H9 (cell line): Measurements from ENCODE around the gene FARP1. TPM values are rescaled to one million over a fixed set of nuclear protein-coding genes. Genes with fewer than 3 reads are reported as not detected.

Experiments used
- DNase-seq: peaks from one replicate; pipeline ENCODE4 v3.0.0-alpha.2; 2017
- H2AFZ ChIP-seq: one replicate; pipeline ENCODE4 v1.6.1; 2013; ENCODE audit warnings: mild to moderate bottlenecking, low read length, control low read depth, moderate library complexity
- H2AK5ac ChIP-seq: 2 replicates; pipeline ENCODE4 v1.6.1; 2013; ENCODE audit warnings: low read length, control low read depth, mixed read lengths; ENCODE audit not compliant: insufficient read length
- H2BK120ac ChIP-seq: one replicate; pipeline ENCODE4 v1.6.1; 2013; ENCODE audit warnings: low read depth, mild to moderate bottlenecking, low read length, control low read depth, inconsistent platforms; ENCODE audit not compliant: poor library complexity, severe bottlenecking
- H2BK12ac ChIP-seq: 2 replicates; pipeline ENCODE4 v1.6.1; 2013; ENCODE audit warnings: low read length, control low read depth, mixed read lengths, low read depth; ENCODE audit not compliant: insufficient read length
- H2BK15ac ChIP-seq: 2 replicates; pipeline ENCODE4 v1.6.1; 2013; ENCODE audit warnings: low read depth, low read length, control low read depth
- H2BK20ac ChIP-seq: one replicate; pipeline ENCODE4 v1.6.1; 2013; ENCODE audit warnings: low read depth, mild to moderate bottlenecking, low read length, control low read depth, inconsistent platforms; ENCODE audit not compliant: poor library complexity, severe bottlenecking
- H2BK5ac ChIP-seq: 2 replicates; pipeline ENCODE4 v1.6.1; 2013; ENCODE audit warnings: low read length, control low read depth, mixed read lengths; ENCODE audit not compliant: insufficient read length
- H3K14ac ChIP-seq: 2 replicates; pipeline ENCODE4 v1.6.1; 2013; ENCODE audit warnings: low read length, control low read depth; ENCODE audit not compliant: insufficient read depth
- H3K18ac ChIP-seq: 2 replicates; pipeline ENCODE4 v1.6.1; 2013; ENCODE audit warnings: low read depth, mild to moderate bottlenecking, mixed read lengths, low read length, control low read depth; ENCODE audit not compliant: insufficient read length
- H3K23ac ChIP-seq: 2 replicates; pipeline ENCODE4 v1.6.1; 2013; ENCODE audit warnings: low read length, control low read depth, mixed read lengths, low read depth; ENCODE audit not compliant: insufficient read length
- H3K23me2 ChIP-seq: 2 replicates; pipeline ENCODE4 v1.6.1; 2013; ENCODE audit warnings: low read depth, mild to moderate bottlenecking, mixed read lengths, low read length, control low read depth; ENCODE audit not compliant: insufficient read length, poor library complexity, severe bottlenecking
- H3K27ac ChIP-seq: 2 replicates; pipeline ENCODE4 v1.5.1; 2013; ENCODE audit warnings: low read length, control low read depth, mixed read lengths, low read depth; ENCODE audit not compliant: insufficient read length
- H3K27me3 ChIP-seq: 2 replicates; pipeline ENCODE4 v1.6.1; 2013; ENCODE audit warnings: low read length, control low read depth, inconsistent platforms; ENCODE audit not compliant: insufficient read depth
- H3K4ac ChIP-seq: 2 replicates; pipeline ENCODE4 v1.6.1; 2013; ENCODE audit warnings: low read depth, mild to moderate bottlenecking, control low read depth, inconsistent platforms, low read length, moderate library complexity
- H3K4me1 ChIP-seq: 2 replicates; pipeline ENCODE4 v1.6.1; 2013; ENCODE audit warnings: low read length, control low read depth, inconsistent platforms; ENCODE audit not compliant: insufficient read depth
- H3K4me2 ChIP-seq: 2 replicates; pipeline ENCODE4 v1.6.1; 2013; ENCODE audit warnings: low read length, control low read depth, mixed read lengths; ENCODE audit not compliant: insufficient read length, insufficient read depth
- H3K56ac ChIP-seq: 2 replicates; pipeline ENCODE4 v1.6.1; 2013; ENCODE audit warnings: low read depth, mild to moderate bottlenecking, mixed read lengths, low read length, control low read depth; ENCODE audit not compliant: insufficient read length
- H3K79me1 ChIP-seq: 2 replicates; pipeline ENCODE4 v1.6.1; 2013; ENCODE audit warnings: low read depth, mild to moderate bottlenecking, moderate library complexity, low read length, control low read depth, inconsistent platforms; ENCODE audit not compliant: insufficient read depth, poor library complexity, severe bottlenecking
- H3K79me2 ChIP-seq: 2 replicates; pipeline ENCODE4 v1.6.1; 2013; ENCODE audit warnings: low read length, control low read depth, inconsistent platforms; ENCODE audit not compliant: insufficient read depth
- H3K9ac ChIP-seq: 2 replicates; pipeline ENCODE4 v1.6.1; 2013; ENCODE audit warnings: low read length, control low read depth, mixed read lengths; ENCODE audit not compliant: insufficient read length; ENCODE audit errors: extremely low read depth
- H3K9me3 ChIP-seq: one replicate; pipeline ENCODE4 v1.6.1; 2013; ENCODE audit warnings: low read depth, low read length, inconsistent platforms; ENCODE audit not compliant: control insufficient read depth
- H3T11ph ChIP-seq: one replicate; pipeline ENCODE4 v1.6.1; 2013; ENCODE audit warnings: mild to moderate bottlenecking, low read length, control low read depth, inconsistent platforms
- H4K20me1 ChIP-seq: one replicate; pipeline ENCODE4 v1.6.1; 2013; ENCODE audit not compliant: control insufficient read depth, insufficient read length, insufficient read depth
- H4K5ac ChIP-seq: 2 replicates; pipeline ENCODE4 v1.6.1; 2013; ENCODE audit warnings: low read depth, mild to moderate bottlenecking, mixed read lengths, low read length, control low read depth; ENCODE audit not compliant: insufficient read length
- H4K8ac ChIP-seq: replicated peaks from 2 replicates; pipeline ENCODE4 v1.6.1; 2013; ENCODE audit warnings: low read length, control low read depth, mixed read lengths, low read depth; ENCODE audit not compliant: insufficient read length
- H4K91ac ChIP-seq: 2 replicates; pipeline ENCODE4 v1.6.1; 2013; ENCODE audit warnings: low read depth, mild to moderate bottlenecking, moderate library complexity, mixed read lengths, low read length, control low read depth; ENCODE audit not compliant: insufficient read length
- H3K27ac Mint-ChIP-seq, 3 experiments: 2 replicates in 2 of 3; 3 replicates in 1 of 3; pipeline ENCODE4 v1.8.0; 2020 to 2021; ENCODE audit warnings: mixed read lengths in 3 of 3, mild to moderate bottlenecking in 1 of 3, moderate library complexity in 1 of 3
- H3K27me3 Mint-ChIP-seq: 2 replicates; pipeline ENCODE4 v1.8.0; 2021; ENCODE audit warnings: low read depth, mild to moderate bottlenecking, moderate library complexity, mixed read lengths
- H3K36me3 Mint-ChIP-seq, 3 experiments: 2 replicates in 2 of 3; 3 replicates in 1 of 3; pipeline ENCODE4 v1.8.0; 2020 to 2021; ENCODE audit warnings: low read depth in 3 of 3, mixed read lengths in 3 of 3; ENCODE audit not compliant: insufficient read depth in 1 of 3
- H3K4me1 Mint-ChIP-seq, 2 experiments: 2 replicates each; pipeline ENCODE4 v1.8.0; 2020; ENCODE audit warnings: mixed read lengths in 2 of 2
- H3K4me3 Mint-ChIP-seq, 2 experiments: 2 replicates in 1 of 2; 3 replicates in 1 of 2; pipeline ENCODE4 v1.8.0; 2020 to 2021; ENCODE audit warnings: mild to moderate bottlenecking in 2 of 2, mixed read lengths in 2 of 2, moderate library complexity in 1 of 2
- H3K9me3 Mint-ChIP-seq, 2 experiments: 2 replicates in 1 of 2; 3 replicates in 1 of 2; pipeline ENCODE4 v1.8.0; 2020; ENCODE audit warnings: mild to moderate bottlenecking in 2 of 2, mixed read lengths in 2 of 2, moderate library complexity in 1 of 2
- CTCF ChIP-seq: fragments of 200-600 bp; sonication (generic); conservative IDR thresholded peaks from 3 replicates; pipeline ENCODE4 v1.8.0; 2021; ENCODE audit warnings: antibody characterized with exemption, mild to moderate bottlenecking
- WGBS: extraction: QIAGEN DNeasy Blood & Tissue Kit; methylation state at CpG from one replicate; pipeline ENCODE4 v1.1.7; 2013; ENCODE audit warnings: missing lambda C conversion rate, low lambda C conversion rate, mixed read lengths; ENCODE audit not compliant: insufficient read length; ENCODE audit errors: extremely low coverage; 5-methylcytosine and 5-hydroxymethylcytosine counted together
- total RNA-seq: library from RNA; stranded (reverse); gene quantifications from 2 replicates; pipeline ENCODE4 v1.2.1, GENCODE V29; 2021

FARP1 gene
- total RNA-seq, 1 experiment from 2014 or later, result 95.9 TPM

GRCh38 chr13:98459721-98460370 is 317.0 kb downstream of the FARP1 start:
- DNase-seq, result no peak

More at GRCh38 chr13:98459721-98460370, 317.0 kb downstream of the FARP1 start:
- H3K23ac ChIP-seq, result no peak overlapping the region
- H2BK120ac ChIP-seq, result no peak overlapping the region
- H3K79me1 ChIP-seq, result no peaks in the 10 kb centered on the region
- no peak overlapping the region for H4K91ac ChIP-seq
- no CpG with 5 or more reads among the region's 13 CpGs for WGBS
- H3K9ac ChIP-seq, result no peak overlapping the region
- no peak overlapping the region for H3K4me3 Mint-ChIP-seq
- no peaks in the 10 kb centered on the region for H3K79me2 ChIP-seq
- H4K20me1 ChIP-seq, result no peaks in the 10 kb centered on the region
- H3K4me1 ChIP-seq, result 0 out of 2 replicates have a peak, but pooled peaks cover under 1% of the 10 kb centered on the region
- peaks cover 45 to 82% (median 79%) of the 10 kb centered on the region in 3 experiments for H3K36me3 Mint-ChIP-seq
- H3T11ph ChIP-seq, result no peak overlapping the region
- H3K4me1 Mint-ChIP-seq, result peaks cover 14 to 18% of the 10 kb centered on the region in 2 experiments
- H3K18ac ChIP-seq, result no peak overlapping the region
- H2AFZ ChIP-seq, result no peak overlapping the region
- no peak overlapping the region for H3K4ac ChIP-seq
- no peak overlapping the region for H2BK15ac ChIP-seq
- no peak overlapping the region for H3K14ac ChIP-seq
- no peak for TF ChIP-seq CTCF
- H3K4me2 ChIP-seq, result no peak overlapping the region
- no peak overlapping the region for H2BK5ac ChIP-seq
- no peaks in the 10 kb centered on the region for H3K9me3 ChIP-seq
- H3K56ac ChIP-seq, result no peak overlapping the region
- no peak overlapping the region for H2AK5ac ChIP-seq
- H3K23me2 ChIP-seq, result no peaks in the 10 kb centered on the region
- no peak overlapping the region for H3K27ac ChIP-seq
- no peaks in the 10 kb centered on the region for H3K27me3 ChIP-seq
- no peak overlapping the region for H2BK20ac ChIP-seq
- no peak overlapping the region for H4K8ac ChIP-seq
- peak overlapping the region in 2 of 3 experiments; percentile 66 to 90; a peak in 5 of 7 replicates for H3K27ac Mint-ChIP-seq
- H2BK12ac ChIP-seq, result no peak overlapping the region
- H4K5ac ChIP-seq, result no peak overlapping the region
- no peaks in the 10 kb centered on the region for H3K27me3 Mint-ChIP-seq
- no peaks in the 10 kb centered on the region for H3K9me3 Mint-ChIP-seq
